Right lobe of liver (tissue), 6 donors: Measurements from ENCODE around the gene NUP210. TPM values are rescaled to one million over a fixed set of nuclear protein-coding genes. Genes with fewer than 3 reads are reported as not detected.

Source experiments
- ATAC-seq, 4 donors: fragments of 200-7000 bp; cut with Tn5 transposase; one replicate each; pipeline ENCODE4 v1.9.1; 2020; ENCODE audit warnings: mild to moderate bottlenecking in 4 of 4, moderate library complexity in 4 of 4
- DNase-seq, 3 donors: peaks; one replicate each; pipeline ENCODE4 v3.0.0-alpha.2; 2020
- H3K27ac ChIP-seq, 3 donors: fragments of 200-600 bp; one replicate each; pipeline ENCODE4 v1.8.0; 2022
- H3K27me3 ChIP-seq, 2 donors: fragments of 200-600 bp; one replicate each; pipeline ENCODE4 v1.8.0; 2022
- H3K36me3 ChIP-seq, 4 donors: fragments of 200-600 bp; sonication (generic) in 1 of 4; one replicate each; pipeline versions ENCODE4 v1.5.1 to v1.8.0; 2017 to 2022; ENCODE audit warnings: control low read depth in 1 of 4
- H3K4me1 ChIP-seq, 4 donors: fragments of 200-600 bp; sonication (generic) in 1 of 4; one replicate each; pipeline versions ENCODE4 v1.5.1 to v1.8.0; 2017 to 2022; ENCODE audit warnings: control low read depth in 1 of 4
- H3K4me3 ChIP-seq, 3 donors: fragments of 200-600 bp; one replicate each; pipeline ENCODE4 v1.8.0; 2022
- H3K9me3 ChIP-seq, 4 donors: fragments of 200-600 bp; sonication (generic) in 1 of 4; one replicate each; pipeline versions ENCODE4 v1.5.1 to v1.8.0; 2017 to 2022; ENCODE audit warnings: control low read depth in 1 of 4
- CTCF ChIP-seq, 4 donors: fragments of 200-600 bp in 3 of 4; fragments of 450-650 bp in 1 of 4; IDR thresholded peaks; one replicate each; pipeline versions ENCODE4 v1.5.1 to v1.8.0; 2016 to 2022; ENCODE audit warnings: antibody characterized with exemption in 4 of 4, mild to moderate bottlenecking in 2 of 4
- POLR2A ChIP-seq: fragments of 450-650 bp; IDR thresholded peaks from one replicate; pipeline ENCODE4 v1.6.1; 2017; ENCODE audit warnings: antibody characterized with exemption, mild to moderate bottlenecking
- WGBS: methylation state at CpG from one replicate; pipeline ENCODE4 v1.1.6; 2018; ENCODE audit warnings: low coverage, low lambda C conversion rate; ENCODE audit not compliant: insufficient coverage; ENCODE audit errors: missing lambda C conversion rate; 5-methylcytosine and 5-hydroxymethylcytosine counted together
- intact Hi-C, 2 donors: fragments of 100-400 bp; cut with DNase I; formaldehyde crosslinking; loops; one replicate each; pipeline versions ENCODE4 v1.11.2 to v1.14.1; 2022
- total RNA-seq, 6 experiments: library from RNA; depleted of rRNA in 2 of 6; stranded (reverse); fragments of >200 nt in 2 of 6; fragmentation: NEBNext Ultra II Directional in 3 of 6; extraction: Animal tissue kit (Norgen Biotek cat#: 25700) in 3 of 6; gene quantifications; one replicate each; pipeline versions ENCODE4 v1.1.0 to v1.2.4, GENCODE V29; 2016 to 2023
- donor health status: DM: no; HTN: yes; CAD: no.
- donor health status: DM: no; HTN: no; CAD: no.
- donor health status: DM: no; HTN: no; CAD: no.
- donor health status: DM: no; HTN: yes; CAD: no.
- donor health status: DM: no; HTN: yes; CAD: no.

NUP210 gene
- total RNA-seq, 6 experiments from 2014 or later, result 11.7 to 17.7 (median 15.6) TPM

DNA sequence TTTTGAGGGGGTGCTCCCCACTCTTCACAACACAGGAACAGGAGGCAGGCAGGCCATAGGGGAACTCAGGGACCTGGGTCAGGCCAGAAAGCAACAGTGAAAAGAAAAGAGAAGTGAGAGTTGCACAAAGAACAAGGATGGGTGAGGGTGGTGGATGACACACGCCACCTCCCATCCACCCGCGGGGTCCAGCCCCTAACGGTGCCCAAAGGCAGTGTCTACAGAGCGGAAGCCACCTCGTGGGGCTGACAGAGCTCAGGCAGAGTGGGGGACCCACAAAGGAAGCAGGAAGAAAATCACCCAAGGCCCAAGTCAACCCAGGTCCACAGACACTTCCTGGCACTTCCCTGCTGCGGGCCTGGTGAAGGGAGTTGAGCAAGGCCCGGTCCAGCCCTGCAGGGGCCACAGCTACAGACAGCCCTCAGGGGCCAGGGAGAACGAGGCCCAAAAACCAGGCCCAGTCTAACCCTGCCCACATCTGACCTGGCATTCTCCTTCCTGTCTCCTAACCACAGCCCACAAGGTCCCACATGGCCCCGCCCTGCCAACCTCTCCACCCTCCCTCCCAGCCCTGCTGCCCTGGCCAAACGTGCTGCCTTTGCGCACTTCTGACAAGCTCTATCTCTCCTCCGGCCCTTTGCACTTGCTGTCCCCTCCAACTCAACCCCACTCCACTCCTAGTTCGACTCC, 5.9 kb downstream of the NUP210 start:
- Histone ChIP-seq H3K36me3 (no peaks in the 10 kb centered on the region), H3K4me3 (no peak overlapping the region), H3K4me1 (peaks cover 0 to 19% (median 6%) of the 10 kb centered on the region in 4 donors), H3K9me3 (no peaks in the 10 kb centered on the region), H3K27me3 (no peaks in the 10 kb centered on the region), H3K27ac (peak overlapping the region in 2 of 3 donors; percentile 29 to 57)
- ATAC-seq (peak; percentile 55 to 74 (median 66)), DNase-seq (peak in 2 of 3 donors; percentile 58 to 75)
- no peak for TF ChIP-seq POLR2A
- no peak for TF ChIP-seq CTCF (IDR thresholded peaks at IDR 0.05)
- WGBS, result 37% methylated on average over 7 of the region's 14 CpGs
- intact Hi-C loops, result no loop called here

- no peak for TF ChIP-seq POLR2A
- TF ChIP-seq CTCF (IDR thresholded peaks at IDR 0.05), result no peak
- Histone ChIP-seq H3K27ac (no peak overlapping the region), H3K9me3 (no peaks in the 10 kb centered on the region), H3K4me3 (no peak overlapping the region), H3K4me1 (peaks cover 0 to 6% (median 0%) of the 10 kb centered on the region in 4 donors), H3K36me3 (no peaks in the 10 kb centered on the region), H3K27me3 (no peaks in the 10 kb centered on the region)
- intact Hi-C loops, result no loop called here
- ATAC-seq (peak in 2 of 4 donors; percentile 8 to 40), DNase-seq (no peak)
- 47% methylated on average over 6 of the region's 6 CpGs for WGBS
Measured at GRCh38 chr3:13411186-13411860, 8.8 kb downstream of the NUP210 start.

GRCh38 chr3:13408890-13409289, 11.2 kb downstream of the NUP210 start:
- ATAC-seq (no peak), DNase-seq (no peak)
- 100% methylated on average over 2 of the region's 2 CpGs for WGBS
- TF ChIP-seq CTCF (IDR thresholded peaks at IDR 0.05), result no peak
- TF ChIP-seq POLR2A, result no peak
- H3K27me3 ChIP-seq, result no peaks in the 10 kb centered on the region
- no peaks in the 10 kb centered on the region for H3K36me3 ChIP-seq
- intact Hi-C loops, result no loop called here
- no peaks in the 10 kb centered on the region for H3K9me3 ChIP-seq
- no peak overlapping the region for H3K27ac ChIP-seq
- peaks cover 0 to 5% (median 0%) of the 10 kb centered on the region in 4 donors for H3K4me1 ChIP-seq
- no peak overlapping the region for H3K4me3 ChIP-seq

DNA sequence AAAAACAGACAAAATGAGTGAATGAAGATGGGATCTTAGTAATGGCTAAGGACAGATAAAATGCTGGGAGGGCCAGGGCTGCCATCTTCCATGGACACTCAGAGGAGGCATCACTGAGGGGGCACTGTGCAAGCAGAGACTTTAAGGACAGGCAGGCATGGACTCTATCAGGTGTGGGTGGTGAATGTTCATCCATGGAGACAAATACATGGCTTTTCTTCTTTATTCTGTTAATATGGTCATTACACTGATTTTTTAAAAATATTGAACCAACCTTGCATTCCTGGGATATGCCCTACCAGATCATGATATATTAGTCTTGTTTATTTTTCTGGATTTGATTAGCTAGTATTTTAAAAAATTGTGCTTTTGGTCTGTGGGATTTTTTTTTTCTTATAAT, 12.2 kb downstream of the NUP210 start:
- no peaks in the 10 kb centered on the region for H3K9me3 ChIP-seq
- no peaks in the 10 kb centered on the region for H3K36me3 ChIP-seq
- TF ChIP-seq CTCF (IDR thresholded peaks at IDR 0.05) (no peak), POLR2A (no peak)
- H3K27ac ChIP-seq, result no peak overlapping the region
- peaks cover 0 to 5% (median 0%) of the 10 kb centered on the region in 4 donors for H3K4me1 ChIP-seq
- no peak overlapping the region for H3K4me3 ChIP-seq
- no peak for DNase-seq
- no peaks in the 10 kb centered on the region for H3K27me3 ChIP-seq
- intact Hi-C loops, result no loop called here
- ATAC-seq, result no peak
